Left ventricle myocardium inferior (tissue), 1 donor: ENCODE measurements around the gene REELD1. TPM values are rescaled to one million over a fixed set of nuclear protein-coding genes. Genes with fewer than 3 reads are reported as not detected.

ENCODE experiments used
- DNase-seq: peaks from one replicate; pipeline ENCODE4 v3.0.0-alpha.2; 2020
- H3K27ac ChIP-seq: fragments of 200-600 bp; replicated peaks from 2 replicates; pipeline ENCODE4 v1.8.0; 2021
- H3K27me3 ChIP-seq: fragments of 200-600 bp; 2 replicates; pipeline ENCODE4 v1.8.0; 2021; ENCODE audit warnings: low read depth
- H3K36me3 ChIP-seq: fragments of 200-600 bp; 2 replicates; pipeline ENCODE4 v1.8.0; 2021
- H3K4me1 ChIP-seq: fragments of 200-600 bp; 2 replicates; pipeline ENCODE4 v1.8.0; 2021
- H3K4me3 ChIP-seq: fragments of 200-600 bp; 2 replicates; pipeline ENCODE4 v1.8.0; 2021; ENCODE audit warnings: mild to moderate bottlenecking, moderate library complexity
- H3K9me3 ChIP-seq: fragments of 200-600 bp; replicated peaks from 2 replicates; pipeline ENCODE4 v1.8.0; 2021
- intact Hi-C: fragments of 100-400 bp; cut with micrococcal nuclease; formaldehyde crosslinking; loops from one replicate; pipeline ENCODE4 v1.11.0; 2022
- total RNA-seq: library from RNA; stranded (reverse); fragmentation: NEBNext Ultra II Directional; extraction: Animal tissue kit (Norgen Biotek cat#: 25700); gene quantifications from one replicate; pipeline ENCODE4 v1.2.1, GENCODE V29; 2021
- TF ChIP-seq, protein P1 (sequence below): fragments of 200-600 bp; IDR thresholded peaks from 2 replicates; pipeline ENCODE4 v1.8.0; 2021; ENCODE audit warnings: antibody characterized with exemption, mild to moderate bottlenecking, borderline replicate concordance
- donor health status: DM: no; HTN: yes; CAD: no; lungs with severe emphysema.

Gene REELD1
- total RNA-seq, 1 donor from 2014 or later, result not detected

- no peak overlapping the region for H3K27ac ChIP-seq
- H3K36me3 ChIP-seq, result peaks cover 75% of the 10 kb centered on the region
- H3K4me3 ChIP-seq, result no peak overlapping the region
- H3K27me3 ChIP-seq, result no peaks in the 10 kb centered on the region
- TF ChIP-seq, protein P1, sequence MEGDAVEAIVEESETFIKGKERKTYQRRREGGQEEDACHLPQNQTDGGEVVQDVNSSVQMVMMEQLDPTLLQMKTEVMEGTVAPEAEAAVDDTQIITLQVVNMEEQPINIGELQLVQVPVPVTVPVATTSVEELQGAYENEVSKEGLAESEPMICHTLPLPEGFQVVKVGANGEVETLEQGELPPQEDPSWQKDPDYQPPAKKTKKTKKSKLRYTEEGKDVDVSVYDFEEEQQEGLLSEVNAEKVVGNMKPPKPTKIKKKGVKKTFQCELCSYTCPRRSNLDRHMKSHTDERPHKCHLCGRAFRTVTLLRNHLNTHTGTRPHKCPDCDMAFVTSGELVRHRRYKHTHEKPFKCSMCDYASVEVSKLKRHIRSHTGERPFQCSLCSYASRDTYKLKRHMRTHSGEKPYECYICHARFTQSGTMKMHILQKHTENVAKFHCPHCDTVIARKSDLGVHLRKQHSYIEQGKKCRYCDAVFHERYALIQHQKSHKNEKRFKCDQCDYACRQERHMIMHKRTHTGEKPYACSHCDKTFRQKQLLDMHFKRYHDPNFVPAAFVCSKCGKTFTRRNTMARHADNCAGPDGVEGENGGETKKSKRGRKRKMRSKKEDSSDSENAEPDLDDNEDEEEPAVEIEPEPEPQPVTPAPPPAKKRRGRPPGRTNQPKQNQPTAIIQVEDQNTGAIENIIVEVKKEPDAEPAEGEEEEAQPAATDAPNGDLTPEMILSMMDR, result no peak
- no peak for DNase-seq
- peaks cover 19% of the 10 kb centered on the region for H3K4me1 ChIP-seq
- intact Hi-C loops, result no loop called here
- H3K9me3 ChIP-seq, result no peaks in the 10 kb centered on the region
These were observed 28.3 kb upstream of the REELD1 start for GRCh38 chr4:146186041-146186440.

- intact Hi-C loops, result no loop called here
- peaks cover 25% of the 10 kb centered on the region for H3K4me1 ChIP-seq
- H3K36me3 ChIP-seq, result peaks cover 80% of the 10 kb centered on the region
- H3K27ac ChIP-seq, result no peak overlapping the region
- no peaks in the 10 kb centered on the region for H3K9me3 ChIP-seq
- H3K27me3 ChIP-seq, result no peaks in the 10 kb centered on the region
- no peak for DNase-seq
- TF ChIP-seq, protein P1, result no peak
- no peak overlapping the region for H3K4me3 ChIP-seq
These were observed 27.7 kb upstream of the REELD1 start for GRCh38 chr4:146186596-146186995.

GRCh38 chr4:146190456-146190855 lies 23.9 kb upstream of the REELD1 start:
- Histone ChIP-seq H3K9me3 (no peaks in the 10 kb centered on the region), H3K4me1 (peaks cover 35% of the 10 kb centered on the region), H3K27me3 (no peaks in the 10 kb centered on the region), H3K4me3 (no peak overlapping the region), H3K36me3 (peaks cover 57% of the 10 kb centered on the region), H3K27ac (peak overlapping the region; percentile 78)
- TF ChIP-seq, protein P1, result no peak
- intact Hi-C loops, result no loop called here
- DNase-seq, result no peak

DNA sequence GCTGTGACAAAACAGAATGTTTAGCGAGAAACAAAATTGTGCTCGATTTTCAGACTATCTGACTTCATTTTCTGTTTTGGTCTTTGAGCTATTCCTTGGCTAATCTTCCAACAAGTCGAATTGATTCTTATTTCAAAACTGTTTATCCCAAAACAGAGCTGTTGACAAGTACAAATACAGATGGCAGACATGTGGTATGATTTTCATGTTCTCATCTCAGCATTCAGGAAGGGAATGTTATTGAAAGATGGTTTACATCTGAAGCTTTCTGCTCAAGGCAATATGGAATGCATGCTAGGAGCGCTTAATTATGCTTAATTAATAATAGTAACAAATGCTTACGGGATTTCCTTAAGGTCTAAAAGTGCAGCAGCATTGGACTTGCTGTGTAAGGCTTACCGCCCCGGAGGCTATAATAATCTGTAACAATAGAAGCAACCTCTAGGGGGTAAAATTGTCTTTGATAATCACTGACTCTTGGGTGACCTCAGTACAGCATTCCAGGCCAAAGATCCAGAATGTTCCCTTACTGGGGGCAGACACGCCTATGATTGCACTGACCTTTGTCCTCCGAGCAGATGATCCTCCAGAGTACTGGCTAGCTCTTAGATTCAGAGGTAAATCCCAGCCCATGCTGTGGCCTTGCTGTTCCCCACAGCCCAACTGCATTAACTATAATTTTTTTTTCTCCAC lies 22.4 kb upstream of the REELD1 start:
- peaks cover 46% of the 10 kb centered on the region for H3K36me3 ChIP-seq
- H3K4me1 ChIP-seq, result peaks cover 35% of the 10 kb centered on the region
- no peaks in the 10 kb centered on the region for H3K27me3 ChIP-seq
- H3K27ac ChIP-seq, result peak overlapping the region; percentile 78
- peak; percentile 18 for DNase-seq
- intact Hi-C loops, result no loop called here
- TF ChIP-seq, protein P1, result peak; percentile 48
- H3K4me3 ChIP-seq, result no peak overlapping the region
- no peaks in the 10 kb centered on the region for H3K9me3 ChIP-seq

- TF ChIP-seq, protein P1, result no peak
- intact Hi-C loops, result no loop called here
- peaks cover 35% of the 10 kb centered on the region for H3K4me1 ChIP-seq
- no peak overlapping the region for H3K27ac ChIP-seq
- DNase-seq, result no peak
- no peaks in the 10 kb centered on the region for H3K27me3 ChIP-seq
- H3K36me3 ChIP-seq, result peaks cover 29% of the 10 kb centered on the region
- no peak overlapping the region for H3K4me3 ChIP-seq
- no peaks in the 10 kb centered on the region for H3K9me3 ChIP-seq
These were observed 20.7 kb upstream of the REELD1 start for GRCh38 chr4:146193628-146194027.
